ENCODE measurements around the gene CD7. TPM values are rescaled to one million over a fixed set of nuclear protein-coding genes. Genes with fewer than 3 reads are reported as not detected.

Gene CD7
- total RNA-seq, 1 experiment from 2014 or later = not detected

DNA sequence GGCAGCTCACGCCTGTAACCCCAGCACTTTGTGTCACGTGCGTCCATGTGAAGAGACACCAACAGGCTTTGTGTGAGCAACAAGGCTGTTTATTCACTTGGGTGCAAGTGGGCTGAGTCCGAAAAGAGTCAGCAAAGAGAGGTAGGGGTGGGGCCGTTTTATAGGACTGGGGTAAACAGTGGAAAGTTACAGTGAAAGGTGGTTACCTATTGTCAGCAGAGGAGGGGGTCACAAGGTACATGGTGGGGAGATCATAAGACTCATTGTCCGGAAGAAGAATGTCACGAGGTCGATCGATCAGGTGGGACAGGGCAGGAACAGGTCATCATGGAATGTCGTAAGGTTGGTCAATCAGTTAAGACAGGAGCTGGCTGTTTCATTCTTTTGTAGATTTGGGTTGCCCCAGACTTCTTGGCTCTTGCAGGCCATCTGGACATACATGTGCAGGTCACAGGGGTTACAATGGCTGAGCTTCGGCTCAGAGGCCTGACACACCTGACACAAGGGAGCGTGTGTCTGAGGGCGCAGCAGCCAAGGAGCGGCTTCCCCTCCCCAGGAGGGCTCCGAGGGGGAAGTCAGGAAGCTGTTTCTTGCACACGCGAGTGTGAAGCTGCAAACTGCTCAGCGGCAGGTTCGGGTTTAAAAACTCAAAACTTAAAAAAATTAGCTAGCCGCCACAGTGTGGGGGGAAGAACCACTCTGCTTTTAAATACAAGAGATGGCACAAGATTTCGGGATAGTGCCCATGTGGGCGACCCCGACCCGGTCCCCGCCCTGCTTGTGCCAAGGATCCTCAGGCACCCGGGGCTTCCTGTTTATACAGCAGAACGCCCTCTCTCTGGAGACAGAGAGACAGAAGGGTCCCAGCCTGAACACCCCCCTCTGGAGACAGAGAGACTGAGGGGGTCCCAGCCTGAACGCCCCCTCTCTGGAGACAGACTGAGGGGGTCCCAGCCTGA, 29.2 kb upstream of the CD7 start:
- DNase-seq = peak; percentile 34
- peaks cover 18% of the 10 kb centered on the region for H3K27me3 Mint-ChIP-seq (ENCODE audit: unreplicated experiment)
- peak overlapping the region; percentile 13 for H3K27ac Mint-ChIP-seq (ENCODE audit: unreplicated experiment)
- no TSS peak for BruUV-seq (replicated peaks)
- peaks cover 12% of the 10 kb centered on the region for H3K36me3 Mint-ChIP-seq (ENCODE audit: insufficient read depth, unreplicated experiment)
- peaks cover 11% of the 10 kb centered on the region for H3K4me1 Mint-ChIP-seq (ENCODE audit: low read depth, unreplicated experiment)
- H3K9me3 Mint-ChIP-seq (ENCODE audit: low read depth, unreplicated experiment) = no peaks in the 10 kb centered on the region
- no peak for TF ChIP-seq CTCF (IDR thresholded peaks at IDR 0.05; ENCODE audit: unreplicated experiment)
- intact Hi-C loops (cut with micrococcal nuclease; ENCODE audit: unreplicated experiment) = no loop called here
- H3K4me3 Mint-ChIP-seq (ENCODE audit: low read depth, unreplicated experiment) = peak overlapping the region; percentile 0
- CTCF ChIA-PET = no interaction called here

GRCh38 chr17:82345151-82345976, 28.0 kb upstream of the CD7 start:
- no peak for DNase-seq
- Mint-ChIP-seq H3K27ac (ENCODE audit: unreplicated experiment) (no peak overlapping the region), H3K27me3 (ENCODE audit: unreplicated experiment) (peaks cover 18% of the 10 kb centered on the region), H3K4me3 (ENCODE audit: low read depth, unreplicated experiment) (no peak overlapping the region), H3K36me3 (ENCODE audit: insufficient read depth, unreplicated experiment) (peaks cover 12% of the 10 kb centered on the region), H3K4me1 (ENCODE audit: low read depth, unreplicated experiment) (peaks cover 11% of the 10 kb centered on the region), H3K9me3 (ENCODE audit: low read depth, unreplicated experiment) (no peaks in the 10 kb centered on the region)
- no TSS peak for BruUV-seq (replicated peaks)
- TF ChIP-seq CTCF (IDR thresholded peaks at IDR 0.05; ENCODE audit: unreplicated experiment) = no peak
- CTCF ChIA-PET = no interaction called here
- intact Hi-C loops (cut with micrococcal nuclease; ENCODE audit: unreplicated experiment) = no loop called here

DNA sequence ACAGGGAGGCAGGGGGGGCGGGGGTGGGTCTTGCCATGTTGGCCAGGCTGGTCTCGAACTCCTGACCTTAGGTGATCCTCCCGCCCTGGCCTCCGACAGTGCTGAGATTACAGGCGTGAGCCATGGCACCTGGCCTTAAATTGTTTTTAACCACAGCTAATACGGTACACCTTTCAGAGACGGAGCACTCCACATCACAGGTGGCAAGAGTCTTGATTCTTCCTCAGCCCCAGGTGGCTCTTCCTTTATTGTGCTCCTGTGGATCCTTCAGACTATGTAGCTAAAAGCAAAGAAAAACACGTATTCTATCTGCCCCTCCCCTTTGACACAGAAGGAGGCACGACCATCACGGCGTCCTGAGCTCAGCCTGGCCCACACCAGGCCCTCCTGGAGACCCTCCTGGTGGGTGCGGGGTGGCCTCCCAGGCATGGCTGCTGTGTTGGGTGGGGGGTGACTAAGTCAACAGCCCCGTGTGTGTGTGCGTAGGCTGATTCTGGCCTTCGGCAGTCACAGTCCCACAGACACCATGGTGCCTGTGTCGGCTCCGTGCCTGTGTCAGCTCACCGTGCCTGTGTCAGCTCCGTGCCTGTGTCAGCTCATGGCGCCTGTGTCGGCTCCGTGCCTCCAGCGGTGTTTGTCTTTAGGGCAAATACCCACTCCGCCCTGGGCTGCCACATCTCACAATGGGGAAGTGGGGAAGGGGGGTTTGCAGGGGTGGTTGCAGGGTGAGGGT, 26.9 kb upstream of the CD7 start:
- no peak for TF ChIP-seq CTCF (IDR thresholded peaks at IDR 0.05; ENCODE audit: unreplicated experiment)
- no TSS peak for BruUV-seq (replicated peaks)
- Mint-ChIP-seq H3K4me1 (ENCODE audit: low read depth, unreplicated experiment) (peaks cover 14% of the 10 kb centered on the region), H3K36me3 (ENCODE audit: insufficient read depth, unreplicated experiment) (peaks cover 12% of the 10 kb centered on the region), H3K4me3 (ENCODE audit: low read depth, unreplicated experiment) (no peak overlapping the region), H3K27ac (ENCODE audit: unreplicated experiment) (no peak overlapping the region), H3K9me3 (ENCODE audit: low read depth, unreplicated experiment) (no peaks in the 10 kb centered on the region), H3K27me3 (ENCODE audit: unreplicated experiment) (peaks cover 14% of the 10 kb centered on the region)
- CTCF ChIA-PET = no interaction called here
- no peak for DNase-seq
- intact Hi-C loops (cut with micrococcal nuclease; ENCODE audit: unreplicated experiment) = no loop called here

DNA sequence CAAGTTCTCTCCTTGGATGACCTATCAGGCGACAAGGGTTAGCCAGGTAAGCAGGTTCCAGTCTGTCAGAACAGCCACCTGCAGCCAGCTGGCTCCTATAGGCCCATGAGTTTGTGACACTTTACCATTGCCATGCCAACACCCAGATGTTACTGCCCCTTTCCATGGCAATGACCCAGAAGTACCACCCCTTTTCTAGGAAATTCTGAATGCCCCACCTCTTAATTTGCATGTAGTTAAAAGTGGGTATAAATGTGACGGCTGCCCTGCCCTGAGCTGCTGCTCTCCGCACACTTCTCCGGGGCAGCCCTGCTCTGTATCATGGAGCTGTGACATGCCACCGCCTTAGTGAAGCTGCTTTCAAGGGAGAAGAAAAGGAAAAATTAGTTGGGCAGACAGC, 26.2 kb upstream of the CD7 start:
- TF ChIP-seq CTCF (IDR thresholded peaks at IDR 0.05; ENCODE audit: unreplicated experiment) = no peak
- DNase-seq = no peak
- Mint-ChIP-seq H3K9me3 (ENCODE audit: low read depth, unreplicated experiment) (no peaks in the 10 kb centered on the region), H3K27ac (ENCODE audit: unreplicated experiment) (no peak overlapping the region), H3K27me3 (ENCODE audit: unreplicated experiment) (peaks cover 6% of the 10 kb centered on the region), H3K4me3 (ENCODE audit: low read depth, unreplicated experiment) (no peak overlapping the region), H3K36me3 (ENCODE audit: insufficient read depth, unreplicated experiment) (peaks cover 12% of the 10 kb centered on the region), H3K4me1 (ENCODE audit: low read depth, unreplicated experiment) (peaks cover 21% of the 10 kb centered on the region)
- CTCF ChIA-PET = no interaction called here
- intact Hi-C loops (cut with micrococcal nuclease; ENCODE audit: unreplicated experiment) = no loop called here
- no TSS peak for BruUV-seq (replicated peaks)

Data from Calu3 (cell line).